MCF 10A (cell line): ENCODE data around the gene ZNF783. TPM values are rescaled to one million over a fixed set of nuclear protein-coding genes. Genes with fewer than 3 reads are reported as not detected.
"Not testable (repeated sequence)": the region's sequence is repeated elsewhere in the genome, so short reads cannot be mapped to it uniquely, and the experiment has no call there.

Experiments used
- BruUV-seq: library from RNA; stranded (reverse); fragments of 400-500 nt; replicated peaks from 2 replicates; lab custom pipeline; 2021; lab: Mats Ljungman, UMichigan
- CTCF ChIA-PET: fragments of 300-600 bp; sonication (Branson Sonifier 250); formaldehyde crosslinking; extraction: SDS; loops from one replicate; lab custom pipeline; 2021; ENCODE audit warnings: antibody characterized with exemption, inconsistent platforms; lab: Yijun Ruan, JAX
- POLR2A ChIA-PET: fragments of 300-600, 350-650 bp; sonication (Branson Sonifier 250); formaldehyde crosslinking; extraction: SDS; loops from one replicate; lab custom pipeline; 2020; ENCODE audit warnings: antibody characterized with exemption, inconsistent platforms; lab: Yijun Ruan, JAX
- DNase-seq: peaks from one replicate; pipeline ENCODE4 v3.0.0-alpha.2; 2018; ENCODE audit not compliant: unreplicated experiment
- H3K27ac Mint-ChIP-seq: one replicate; pipeline ENCODE4 v1.8.0; 2022; ENCODE audit warnings: mild to moderate bottlenecking, low read depth, mixed read lengths; ENCODE audit not compliant: unreplicated experiment
- H3K27me3 Mint-ChIP-seq: one replicate; pipeline ENCODE4 v1.8.0; 2022; ENCODE audit warnings: mixed read lengths; ENCODE audit not compliant: insufficient read depth, unreplicated experiment
- H3K36me3 Mint-ChIP-seq: one replicate; pipeline ENCODE4 v1.8.0; 2022; ENCODE audit warnings: mild to moderate bottlenecking, moderate library complexity, mixed read lengths; ENCODE audit not compliant: insufficient read depth, unreplicated experiment
- H3K4me1 Mint-ChIP-seq: one replicate; pipeline ENCODE4 v1.8.0; 2022; ENCODE audit warnings: mixed read lengths; ENCODE audit not compliant: insufficient read depth, unreplicated experiment
- H3K4me3 Mint-ChIP-seq: one replicate; pipeline ENCODE4 v1.8.0; 2022; ENCODE audit warnings: mild to moderate bottlenecking, moderate library complexity, mixed read lengths; ENCODE audit not compliant: unreplicated experiment
- H3K9me3 Mint-ChIP-seq: one replicate; pipeline ENCODE4 v1.8.0; 2022; ENCODE audit warnings: mixed read lengths; ENCODE audit not compliant: unreplicated experiment
- intact Hi-C: fragments of 100-400 bp; cut with micrococcal nuclease; formaldehyde crosslinking; loops from 2 replicates; pipeline ENCODE4 v1.14.1; 2022
- total RNA-seq: library from RNA; stranded (reverse); gene quantifications from 2 replicates; pipeline ENCODE4 v1.2.3, GENCODE V29; 2022
- TF ChIP-seq, protein P1 (sequence below): fragments of 200-600 bp; IDR thresholded peaks from one replicate; pipeline ENCODE4 v1.8.0; 2022; ENCODE audit warnings: antibody characterized with exemption, mild to moderate bottlenecking; ENCODE audit not compliant: unreplicated experiment

Gene ZNF783
- total RNA-seq, 1 experiment from 2014 or later: 39.5 TPM

DNA sequence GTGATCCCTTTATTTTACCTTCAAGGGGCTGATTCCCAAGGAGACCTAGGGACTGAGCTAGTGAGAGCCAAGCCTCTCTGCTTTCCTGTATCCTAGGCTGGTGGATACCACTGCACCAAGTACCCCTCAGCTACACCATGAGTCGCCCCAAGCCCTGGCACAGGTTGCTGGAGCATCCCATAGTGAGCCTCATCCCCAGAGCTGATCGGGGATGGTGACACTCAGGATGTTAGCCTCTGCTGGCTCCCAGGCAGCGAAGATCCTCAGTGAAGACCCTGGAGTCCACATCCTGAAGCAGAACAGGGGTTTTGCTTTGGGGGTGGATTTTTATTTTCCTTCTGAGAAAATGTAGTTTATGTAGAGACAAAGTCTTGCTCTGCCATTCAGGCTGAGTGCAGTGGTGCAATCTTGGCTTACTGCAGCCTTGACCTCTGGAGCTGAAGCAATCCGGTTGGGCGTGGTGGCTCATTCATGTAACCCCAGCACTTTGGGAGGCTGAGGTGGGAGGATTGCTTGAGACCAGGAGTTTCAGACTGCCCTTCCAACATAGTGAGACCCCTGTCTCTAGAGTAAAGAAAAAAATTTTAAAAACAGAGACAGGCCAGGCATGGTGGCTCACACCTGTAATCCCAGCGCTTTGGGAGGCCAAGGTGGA, 35.0 kb upstream of the ZNF783 start:
- Mint-ChIP-seq H3K4me3 (no peak overlapping the region), H3K4me1 (no peaks in the 10 kb centered on the region), H3K36me3 (peaks cover 23% of the 10 kb centered on the region), H3K27me3 (no peaks in the 10 kb centered on the region), H3K27ac (no peak overlapping the region), H3K9me3 (no peaks in the 10 kb centered on the region)
- TF ChIP-seq, protein P1, sequence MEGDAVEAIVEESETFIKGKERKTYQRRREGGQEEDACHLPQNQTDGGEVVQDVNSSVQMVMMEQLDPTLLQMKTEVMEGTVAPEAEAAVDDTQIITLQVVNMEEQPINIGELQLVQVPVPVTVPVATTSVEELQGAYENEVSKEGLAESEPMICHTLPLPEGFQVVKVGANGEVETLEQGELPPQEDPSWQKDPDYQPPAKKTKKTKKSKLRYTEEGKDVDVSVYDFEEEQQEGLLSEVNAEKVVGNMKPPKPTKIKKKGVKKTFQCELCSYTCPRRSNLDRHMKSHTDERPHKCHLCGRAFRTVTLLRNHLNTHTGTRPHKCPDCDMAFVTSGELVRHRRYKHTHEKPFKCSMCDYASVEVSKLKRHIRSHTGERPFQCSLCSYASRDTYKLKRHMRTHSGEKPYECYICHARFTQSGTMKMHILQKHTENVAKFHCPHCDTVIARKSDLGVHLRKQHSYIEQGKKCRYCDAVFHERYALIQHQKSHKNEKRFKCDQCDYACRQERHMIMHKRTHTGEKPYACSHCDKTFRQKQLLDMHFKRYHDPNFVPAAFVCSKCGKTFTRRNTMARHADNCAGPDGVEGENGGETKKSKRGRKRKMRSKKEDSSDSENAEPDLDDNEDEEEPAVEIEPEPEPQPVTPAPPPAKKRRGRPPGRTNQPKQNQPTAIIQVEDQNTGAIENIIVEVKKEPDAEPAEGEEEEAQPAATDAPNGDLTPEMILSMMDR: no peak
- POLR2A ChIA-PET: interaction anchor here (0.7 to 1.0 kb wide), 2 partner anchors 30 to 32 kb away, joined by 3 to 4 read pairs; partner anchors contain the start of gene ZNF282
- intact Hi-C loops: no loop called here
- peak; percentile 27 for DNase-seq
- BruUV-seq: no TSS peak
- CTCF ChIA-PET: interaction anchor here (0.5 kb wide), 2 partner anchors 9 to 70 kb away, joined by 3 read pairs; no protein-coding TSS in a partner anchor

DNA sequence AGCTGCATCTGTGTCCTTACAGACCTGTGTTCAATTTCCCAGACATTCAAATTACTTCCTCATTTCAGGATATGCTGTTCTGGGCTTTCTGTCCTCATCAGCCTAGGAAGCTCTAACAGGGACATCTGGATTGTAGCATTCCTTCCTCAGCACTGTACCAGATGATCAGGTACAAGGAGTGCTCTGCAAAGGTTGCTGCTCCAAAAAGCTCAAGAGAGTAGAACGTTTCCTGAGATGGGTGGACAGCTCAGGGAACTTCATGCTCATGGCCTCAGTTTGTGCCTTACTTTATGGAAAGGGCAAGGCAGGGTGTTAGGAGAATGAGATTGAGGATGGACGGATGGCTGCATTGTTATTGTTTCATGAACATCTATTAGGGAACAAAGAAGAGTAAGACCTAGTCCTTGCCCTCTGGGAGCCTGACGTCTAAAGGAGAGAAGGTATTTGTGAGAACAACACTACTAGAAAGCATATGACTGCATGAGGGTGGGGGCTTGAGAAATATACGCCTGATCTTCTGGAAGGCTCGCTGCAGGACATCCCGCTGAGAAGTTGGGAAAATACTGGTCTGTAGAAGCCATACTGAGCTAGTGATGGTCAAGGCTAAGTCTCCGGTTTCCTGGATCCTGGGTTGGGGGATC, 33.0 kb upstream of the ZNF783 start:
- no TSS peak for BruUV-seq
- Mint-ChIP-seq H3K27me3 (no peaks in the 10 kb centered on the region), H3K4me3 (no peak overlapping the region), H3K9me3 (no peaks in the 10 kb centered on the region), H3K36me3 (peaks cover 18% of the 10 kb centered on the region), H3K4me1 (peaks cover 14% of the 10 kb centered on the region), H3K27ac (no peak overlapping the region)
- POLR2A ChIA-PET: interaction anchor here (0.7 to 2.3 kb wide), 5 partner anchors 10 to 236 kb away, joined by 3 to 13 read pairs (median 4); partner anchors contain the start of genes ZNF282 and ZNF398
- DNase-seq: peak; percentile 14
- CTCF ChIA-PET: interaction anchor here (0.6 to 1.5 kb wide), 4 partner anchors 11 to 1860 kb away, joined by 3 to 4 read pairs (median 4); no protein-coding TSS in a partner anchor
- intact Hi-C loops: no loop called here
- TF ChIP-seq, protein P1: no peak

DNA sequence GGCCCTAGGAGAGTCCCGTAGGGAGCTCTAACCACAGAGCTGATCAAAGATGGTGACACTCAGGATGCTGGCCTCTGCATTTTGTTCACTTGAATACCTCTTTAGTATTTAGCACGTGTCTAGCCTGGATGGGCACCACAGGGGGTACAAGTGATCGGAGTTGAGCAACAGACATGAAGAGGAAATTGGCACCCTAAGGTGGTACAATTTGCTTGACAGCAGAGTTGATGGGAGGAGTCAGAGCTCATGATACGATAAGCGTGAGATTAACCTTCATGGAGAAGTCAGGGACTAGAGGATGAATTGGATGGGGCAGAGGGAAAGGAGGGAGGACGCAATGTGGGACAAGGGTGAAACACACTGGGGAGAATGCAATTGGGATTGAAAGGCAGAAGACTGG, 32.5 kb upstream of the ZNF783 start:
- TF ChIP-seq, protein P1: no peak
- H3K27me3 Mint-ChIP-seq: no peaks in the 10 kb centered on the region
- ChIA-PET POLR2A (interaction anchor here (0.7 to 2.3 kb wide), 5 partner anchors 11 to 236 kb away, joined by 3 to 13 read pairs (median 4); partner anchors contain the start of genes ZNF282 and ZNF398), CTCF (interaction anchor here (0.7 to 1.5 kb wide), 4 partner anchors 11 to 32 kb away, joined by 3 to 5 read pairs (median 4); no protein-coding TSS in a partner anchor)
- no peak overlapping the region for H3K27ac Mint-ChIP-seq
- intact Hi-C loops: no loop called here
- no peaks in the 10 kb centered on the region for H3K9me3 Mint-ChIP-seq
- H3K4me3 Mint-ChIP-seq: no peak overlapping the region
- H3K36me3 Mint-ChIP-seq: peaks cover 18% of the 10 kb centered on the region
- H3K4me1 Mint-ChIP-seq: peaks cover 17% of the 10 kb centered on the region
- no peak for DNase-seq
- no TSS peak for BruUV-seq

DNA sequence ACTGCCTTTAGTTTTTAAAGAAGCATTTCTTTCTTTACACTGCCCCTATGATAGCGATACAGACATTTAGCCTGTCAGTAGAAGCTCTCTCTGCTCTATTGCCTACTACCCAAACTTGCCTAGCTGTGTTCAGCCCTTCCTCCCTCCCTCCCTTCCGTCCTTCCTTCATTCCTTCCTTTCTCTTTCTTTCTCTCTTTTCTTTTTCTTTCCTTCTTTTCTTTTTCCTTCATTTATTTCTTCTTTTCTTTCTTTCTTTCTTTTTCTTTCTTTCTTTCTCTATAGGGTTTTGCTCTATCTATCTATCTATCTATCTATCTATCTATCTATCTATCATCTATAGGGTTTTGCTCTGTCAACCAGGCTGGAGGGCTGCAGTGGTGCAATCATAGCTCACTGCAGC, 29.6 kb upstream of the ZNF783 start:
- H3K36me3 Mint-ChIP-seq: peaks cover 7% of the 10 kb centered on the region
- intact Hi-C loops: loop anchor here (5.0 kb wide), 1 partner anchor 85 kb away; the partner anchor contains the start of gene ZNF398
- no peak overlapping the region for H3K27ac Mint-ChIP-seq
- TF ChIP-seq, protein P1: no peak
- H3K4me1 Mint-ChIP-seq: peaks cover 17% of the 10 kb centered on the region
- H3K9me3 Mint-ChIP-seq: no peaks in the 10 kb centered on the region
- DNase-seq: no peak
- no TSS peak for BruUV-seq
- no peak overlapping the region for H3K4me3 Mint-ChIP-seq
- ChIA-PET CTCF (interaction anchor here (0.5 to 1.2 kb wide), 4 partner anchors 9 to 229 kb away, joined by 3 read pairs; partner anchors contain the start of gene ZNF777), POLR2A (interaction anchor here (0.7 to 3.2 kb wide), 4 partner anchors 13 to 398 kb away, joined by 3 to 25 read pairs (median 4); partner anchors contain the start of gene ZNF282)
- no peaks in the 10 kb centered on the region for H3K27me3 Mint-ChIP-seq

DNA sequence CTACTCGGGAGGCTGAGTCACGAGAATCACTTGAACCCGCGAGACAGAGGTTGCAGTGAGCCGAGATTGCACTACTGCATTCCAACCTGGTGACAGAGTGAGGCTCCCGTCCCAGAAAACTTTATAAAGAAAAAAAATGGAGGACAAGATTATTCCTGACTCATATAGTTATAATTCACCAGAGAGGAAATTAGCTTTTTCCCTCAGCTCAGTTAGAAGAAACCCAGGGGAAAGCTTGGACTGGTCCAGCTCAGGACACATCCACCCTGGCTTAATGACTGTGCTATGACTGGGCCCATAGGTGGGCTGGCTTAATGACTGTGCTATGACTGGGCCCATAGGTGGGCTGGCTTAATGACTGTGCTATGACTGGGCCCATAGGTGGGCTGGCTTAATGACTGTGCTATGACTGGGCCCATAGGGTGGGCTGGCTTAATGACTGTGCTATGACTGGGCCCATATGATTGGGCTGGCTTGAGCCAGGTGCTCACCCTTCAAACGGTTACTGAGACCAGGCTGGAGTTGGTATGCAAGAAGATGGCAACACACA, 28.3 kb upstream of the ZNF783 start:
- CTCF ChIA-PET: interaction anchor here (0.6 to 1.2 kb wide), 5 partner anchors 37 to 1883 kb away, joined by 3 to 4 read pairs (median 3); no protein-coding TSS in a partner anchor
- not testable (repeated sequence) for BruUV-seq
- DNase-seq: peak; percentile 83

More for the DNA sequence above, 28.3 kb upstream of the ZNF783 start:
- H3K27me3 Mint-ChIP-seq, H3K4me3 Mint-ChIP-seq, H3K36me3 Mint-ChIP-seq, H3K9me3 Mint-ChIP-seq: not testable (repeated sequence)
- H3K27ac Mint-ChIP-seq: peak overlapping the region; percentile 90
- intact Hi-C loops: loop anchor here (5.0 kb wide), 1 partner anchor 86 kb away; the partner anchor contains the start of gene ZNF398
- POLR2A ChIA-PET: interaction anchor here (0.7 to 3.2 kb wide), 9 partner anchors 12 to 223 kb away, joined by 3 to 25 read pairs (median 3); partner anchors contain the start of genes ZNF282, ZNF398, ZNF425 and ZNF783
- H3K4me1 Mint-ChIP-seq: peaks cover 23% of the 10 kb centered on the region
